ENCODE measurements around the gene CACNA1B.

GRCh38 chr9:137972988-137973470 is 95.4 kb downstream of the CACNA1B start:
- TF ChIP-seq CTCF (IDR thresholded peaks at IDR 0.05), result no peak
- no peak for TF ChIP-seq POLR2A (IDR thresholded peaks at IDR 0.05)
- no peak for TF ChIP-seq POLR2AphosphoS5 (IDR thresholded peaks at IDR 0.05; ENCODE audit: insufficient read depth in 1 of 2, low read depth in 1 of 2)

Measured in vagina (tissue), 2 donors.